B cell (primary cell): ENCODE measurements around the gene DCAF6.

ENCODE experiments used
- CTCF ChIP-seq: fragments of 200-600 bp; IDR thresholded peaks from one replicate; pipeline ENCODE4 v1.8.0; 2022; ENCODE audit warnings: antibody characterized with exemption, mild to moderate bottlenecking
- EZH2 ChIP-seq: IDR thresholded peaks from 2 replicates; pipeline ENCODE4 v1.6.1; 2012; ENCODE audit warnings: borderline replicate concordance, low read depth, mild to moderate bottlenecking, moderate library complexity, low read length; ENCODE audit not compliant: insufficient read depth, poor library complexity, severe bottlenecking

- no peak for TF ChIP-seq EZH2
- TF ChIP-seq CTCF, result no peak
Observed at GRCh38 chr1:167890400-167890799, 46.1 kb upstream of the DCAF6 start.
